GM19193 (cell line): ENCODE results near the gene MOGAT2.

Source experiments
- POLR2A ChIP-seq: IDR thresholded peaks from 4 replicates; pipeline ENCODE4 v1.6.1; 2011; ENCODE audit not compliant: insufficient read depth, insufficient read length; ENCODE audit errors: extremely low read depth

Gene MOGAT2

GRCh38 chr11:75737314-75737713 is 19.7 kb downstream of the MOGAT2 start:
- TF ChIP-seq POLR2A = no peak

- TF ChIP-seq POLR2A = no peak
These were observed 23.0 kb downstream of the MOGAT2 start for GRCh38 chr11:75740681-75741080.

- TF ChIP-seq POLR2A = no peak
These were observed 26.3 kb downstream of the MOGAT2 start for GRCh38 chr11:75743711-75744563.

DNA sequence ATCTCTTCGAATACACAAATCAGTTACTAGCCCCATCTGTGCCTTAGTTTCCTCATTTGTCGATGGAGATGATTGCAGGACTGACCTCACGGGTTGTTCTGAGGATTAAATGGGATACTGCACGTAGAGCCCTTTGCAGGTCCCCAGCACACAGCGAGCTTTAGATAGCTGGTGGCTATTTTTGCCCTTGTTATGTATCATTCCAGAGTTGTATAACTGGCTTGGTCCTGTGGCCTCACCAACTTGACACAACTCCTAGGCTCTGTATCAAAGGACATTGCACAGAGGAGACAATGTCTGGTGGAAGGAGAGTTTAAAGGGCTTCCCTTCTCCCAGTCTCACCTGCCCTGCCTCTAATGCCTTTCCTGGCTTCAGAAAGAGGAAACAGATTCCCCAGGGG is 28.2 kb downstream of the MOGAT2 start:
- TF ChIP-seq POLR2A = no peak

GRCh38 chr11:75757651-75758050 is 40.0 kb downstream of the MOGAT2 start:
- no peak for TF ChIP-seq POLR2A

DNA sequence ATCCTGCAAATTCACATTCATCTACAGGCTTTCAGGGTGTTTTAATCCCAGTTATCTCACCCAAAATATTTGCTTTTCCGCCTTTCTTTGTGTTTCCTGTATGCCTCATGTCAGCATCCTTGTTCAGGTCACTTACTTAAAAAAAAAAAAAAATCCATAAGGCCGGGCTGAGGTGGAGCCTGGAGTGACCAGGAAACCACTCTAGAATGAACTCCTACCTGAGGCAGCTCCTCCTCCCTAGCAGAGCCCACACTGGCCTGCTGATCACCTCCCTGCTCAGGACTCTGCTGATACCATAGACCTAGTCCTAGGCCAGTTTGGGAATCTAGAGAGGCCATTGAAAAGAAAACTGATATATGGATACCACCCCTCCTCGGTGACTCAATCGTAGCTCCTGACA is 42.2 kb downstream of the MOGAT2 start:
- TF ChIP-seq POLR2A = no peak

GRCh38 chr11:75760243-75760642 is 42.6 kb downstream of the MOGAT2 start:
- no peak for TF ChIP-seq POLR2A

GRCh38 chr11:75760710-75761493 is 43.3 kb downstream of the MOGAT2 start:
- no peak for TF ChIP-seq POLR2A

DNA sequence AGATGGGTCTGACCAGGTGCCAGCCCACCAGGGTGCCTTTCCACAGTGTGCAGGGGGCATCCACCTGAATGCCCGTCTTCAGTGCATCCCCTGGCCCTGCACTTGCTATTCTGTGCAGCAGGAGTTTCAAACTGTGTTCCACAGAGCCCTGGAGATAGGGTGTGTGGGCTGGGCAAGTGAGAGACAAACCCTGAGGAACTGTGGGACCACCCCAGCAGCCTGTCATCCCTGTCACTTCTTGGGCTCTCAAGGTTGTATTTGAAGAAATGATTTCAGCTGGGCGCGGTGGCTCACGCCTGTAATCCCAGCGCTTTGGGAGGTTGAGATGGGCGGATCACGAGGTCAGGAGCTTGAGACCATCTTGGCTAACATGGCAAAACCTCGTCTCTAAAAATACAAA is 44.5 kb downstream of the MOGAT2 start:
- TF ChIP-seq POLR2A = no peak

- TF ChIP-seq POLR2A = no peak
These were observed 45.2 kb downstream of the MOGAT2 start for GRCh38 chr11:75762885-75763284.

DNA sequence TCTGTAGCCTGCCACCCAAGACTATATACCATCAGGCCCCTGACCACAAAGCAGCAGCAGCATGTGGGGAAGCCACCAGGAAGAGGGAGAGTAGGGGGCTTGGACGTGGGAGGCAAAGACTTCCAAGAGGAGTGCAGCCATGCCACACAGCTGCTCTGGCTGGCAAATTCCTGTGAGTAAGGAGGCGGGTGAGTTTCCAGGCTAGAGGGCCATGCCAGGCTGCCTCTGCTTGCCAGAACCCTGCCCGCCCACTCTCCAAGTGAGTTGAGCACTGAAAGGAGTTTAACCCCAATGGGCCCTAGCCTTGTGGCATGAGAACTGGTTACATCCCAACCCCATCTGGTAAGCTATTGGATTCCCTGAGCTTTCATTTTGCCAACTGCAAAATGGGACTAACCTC is 46.2 kb downstream of the MOGAT2 start:
- no peak for TF ChIP-seq POLR2A

- no peak for TF ChIP-seq POLR2A
These were observed 47.5 kb downstream of the MOGAT2 start for GRCh38 chr11:75765116-75765515.

DNA sequence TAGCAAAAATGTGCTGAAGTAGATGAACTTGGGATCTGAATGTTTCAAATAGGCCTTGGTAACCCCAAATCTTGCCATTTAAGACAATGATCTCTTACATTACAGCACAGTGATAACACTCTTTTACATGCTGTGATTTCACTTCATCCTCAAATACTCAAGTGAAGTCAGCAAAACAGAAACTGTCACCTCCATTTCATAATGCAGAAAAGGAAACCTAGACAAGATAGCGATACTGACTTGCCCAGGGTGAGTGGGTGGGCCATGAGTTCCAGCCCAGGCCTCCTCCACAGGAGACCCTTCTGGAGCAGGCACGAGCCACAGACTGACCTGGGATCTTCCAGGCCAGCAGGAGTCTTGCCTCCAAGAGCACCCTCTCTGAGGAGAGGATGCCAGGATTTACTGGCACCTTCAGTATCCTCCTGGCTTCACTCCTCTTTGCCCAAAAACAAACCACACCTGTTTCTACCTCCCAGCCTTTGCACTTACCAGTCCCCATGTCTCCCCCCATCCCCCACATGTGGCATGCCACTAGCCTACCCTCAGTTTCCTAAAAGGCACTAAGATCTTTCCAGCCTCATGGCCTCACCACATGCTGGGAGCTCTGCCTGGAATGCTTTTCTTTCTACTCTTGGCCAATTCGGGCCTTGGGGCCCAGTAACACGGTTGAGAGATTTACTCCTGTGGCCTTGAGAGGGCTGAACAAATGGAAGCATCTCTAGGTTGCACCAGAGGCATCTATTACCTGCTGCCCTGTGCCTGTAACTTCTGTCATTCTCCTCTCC is 49.0 kb downstream of the MOGAT2 start:
- no peak for TF ChIP-seq POLR2A

GRCh38 chr11:75767228-75767572 is 49.6 kb downstream of the MOGAT2 start:
- TF ChIP-seq POLR2A = no peak

DNA sequence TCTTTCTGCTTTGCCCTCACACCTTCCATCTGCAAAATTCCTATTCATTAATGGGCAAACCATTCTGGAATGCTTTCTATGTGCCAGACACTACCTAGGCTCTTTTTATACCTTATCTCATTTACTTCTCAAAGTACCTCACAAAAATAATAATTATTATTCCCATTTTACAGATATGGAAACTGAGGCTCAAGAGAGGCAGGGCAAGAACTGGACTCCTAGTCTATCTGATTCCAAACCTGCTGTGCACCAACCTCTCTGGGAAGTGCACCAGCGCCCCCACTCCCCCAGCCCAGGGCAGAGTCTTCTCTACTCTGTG is 50.1 kb downstream of the MOGAT2 start:
- TF ChIP-seq POLR2A = no peak
